ENCODE results near the gene ZNF292. TPM values are rescaled to one million over a fixed set of nuclear protein-coding genes. Genes with fewer than 3 reads are reported as not detected.

The ZNF292 gene
- total RNA-seq, 6 experiments from 2014 or later = 18.5 to 22.4 (median 19.0) TPM

DNA sequence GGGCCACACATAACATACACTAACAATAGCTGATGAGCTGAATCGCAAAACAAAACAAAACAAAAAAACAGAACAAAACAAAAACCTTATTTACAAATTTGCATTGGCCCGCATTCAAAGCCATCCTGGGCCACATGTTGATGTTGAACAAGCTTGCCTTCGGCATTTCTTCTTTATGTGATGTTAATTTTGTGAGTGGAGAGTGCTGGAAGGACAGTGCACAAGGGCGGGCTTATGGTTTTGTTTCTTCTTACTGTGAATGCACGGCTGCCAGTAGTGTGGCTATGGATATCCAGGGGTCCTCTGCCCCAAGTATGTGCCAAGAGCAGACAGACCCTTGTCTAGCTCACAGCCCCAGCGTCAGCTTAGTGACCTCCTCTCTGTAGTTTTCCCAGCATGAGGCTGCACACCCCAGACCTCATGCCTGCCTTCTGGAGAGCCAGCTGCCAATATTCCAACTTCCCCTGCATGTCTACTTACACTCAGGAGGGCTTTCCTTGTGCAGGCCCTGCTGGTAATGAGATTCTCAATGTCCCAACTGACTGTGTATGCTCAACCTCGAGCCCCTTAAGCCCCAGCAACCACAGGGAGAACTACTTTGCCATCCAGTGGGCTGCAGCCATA, 24.9 kb downstream of the ZNF292 start:
- TF ChIP-seq, protein P1, sequence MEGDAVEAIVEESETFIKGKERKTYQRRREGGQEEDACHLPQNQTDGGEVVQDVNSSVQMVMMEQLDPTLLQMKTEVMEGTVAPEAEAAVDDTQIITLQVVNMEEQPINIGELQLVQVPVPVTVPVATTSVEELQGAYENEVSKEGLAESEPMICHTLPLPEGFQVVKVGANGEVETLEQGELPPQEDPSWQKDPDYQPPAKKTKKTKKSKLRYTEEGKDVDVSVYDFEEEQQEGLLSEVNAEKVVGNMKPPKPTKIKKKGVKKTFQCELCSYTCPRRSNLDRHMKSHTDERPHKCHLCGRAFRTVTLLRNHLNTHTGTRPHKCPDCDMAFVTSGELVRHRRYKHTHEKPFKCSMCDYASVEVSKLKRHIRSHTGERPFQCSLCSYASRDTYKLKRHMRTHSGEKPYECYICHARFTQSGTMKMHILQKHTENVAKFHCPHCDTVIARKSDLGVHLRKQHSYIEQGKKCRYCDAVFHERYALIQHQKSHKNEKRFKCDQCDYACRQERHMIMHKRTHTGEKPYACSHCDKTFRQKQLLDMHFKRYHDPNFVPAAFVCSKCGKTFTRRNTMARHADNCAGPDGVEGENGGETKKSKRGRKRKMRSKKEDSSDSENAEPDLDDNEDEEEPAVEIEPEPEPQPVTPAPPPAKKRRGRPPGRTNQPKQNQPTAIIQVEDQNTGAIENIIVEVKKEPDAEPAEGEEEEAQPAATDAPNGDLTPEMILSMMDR (IDR thresholded peaks at IDR 0.05) = no peak
- no peaks in the 10 kb centered on the region; the same call in 1 of the 2 replicates for H3K27me3 Mint-ChIP-seq (ENCODE audit: insufficient read depth)
- no peaks in the 10 kb centered on the region for H3K9me3 Mint-ChIP-seq
- H3K4me1 Mint-ChIP-seq (ENCODE audit: low read depth) = peaks cover 21% of the 10 kb centered on the region; the same call in 1 of the 2 replicates
- H3K36me3 Mint-ChIP-seq (ENCODE audit: low read depth) = peaks cover 17% of the 10 kb centered on the region
- no peak for DNase-seq
- H3K27ac Mint-ChIP-seq = no peak overlapping the region
- no peak overlapping the region for H3K4me3 Mint-ChIP-seq

DNA sequence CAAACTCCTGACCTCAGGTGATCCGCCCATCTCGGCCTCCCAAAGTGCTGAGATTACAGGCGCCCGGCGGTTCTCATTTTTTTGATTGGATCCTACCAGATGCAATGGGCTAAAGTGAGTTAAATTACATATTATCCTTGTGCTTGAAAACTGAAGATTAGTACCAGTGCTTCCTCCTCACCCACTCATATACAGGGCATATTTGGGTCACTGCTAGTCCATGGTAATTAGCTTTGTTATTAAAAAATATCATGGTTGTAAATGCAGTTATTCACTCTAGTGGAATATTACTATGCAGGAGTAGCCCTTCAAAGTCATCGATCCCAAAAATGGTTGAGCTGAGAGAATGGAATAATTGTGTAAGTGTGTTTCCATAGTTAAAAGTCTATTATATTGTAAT, 26.5 kb downstream of the ZNF292 start:
- peaks cover 15% of the 10 kb centered on the region for H3K36me3 Mint-ChIP-seq (ENCODE audit: low read depth)
- no peaks in the 10 kb centered on the region; the same call in 1 of the 2 replicates for H3K27me3 Mint-ChIP-seq (ENCODE audit: insufficient read depth)
- H3K4me3 Mint-ChIP-seq = no peak overlapping the region
- no peaks in the 10 kb centered on the region for H3K9me3 Mint-ChIP-seq
- no peak overlapping the region for H3K27ac Mint-ChIP-seq
- peaks cover 10% of the 10 kb centered on the region; the same call in 1 of the 2 replicates for H3K4me1 Mint-ChIP-seq (ENCODE audit: low read depth)
- TF ChIP-seq, protein P1 (IDR thresholded peaks at IDR 0.05) = no peak
- DNase-seq = no peak

DNA sequence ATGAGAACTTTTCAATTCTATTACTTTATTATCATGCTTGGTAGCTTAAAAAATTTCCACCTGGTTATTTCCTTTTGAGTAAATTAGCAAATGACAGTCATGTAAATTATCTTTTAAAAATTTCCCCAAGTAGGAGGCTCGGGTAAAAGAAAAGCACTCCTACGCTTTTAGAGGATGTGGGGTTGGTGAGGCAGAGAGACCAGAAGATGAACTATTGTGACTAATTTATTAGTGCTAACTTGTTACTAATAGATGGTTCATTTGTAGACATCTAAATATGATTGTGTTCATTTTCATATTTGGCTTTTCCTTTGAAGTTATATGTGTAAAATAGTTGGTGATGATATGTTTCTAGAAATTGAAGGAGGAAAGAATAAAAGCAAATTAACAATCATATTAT, 27.0 kb downstream of the ZNF292 start:
- no peak overlapping the region for H3K27ac Mint-ChIP-seq
- peaks cover 15% of the 10 kb centered on the region for H3K36me3 Mint-ChIP-seq (ENCODE audit: low read depth)
- TF ChIP-seq, protein P1 (IDR thresholded peaks at IDR 0.05) = no peak
- no peaks in the 10 kb centered on the region for H3K9me3 Mint-ChIP-seq
- peaks cover 10% of the 10 kb centered on the region; the same call in 1 of the 2 replicates for H3K4me1 Mint-ChIP-seq (ENCODE audit: low read depth)
- no peaks in the 10 kb centered on the region; the same call in 1 of the 2 replicates for H3K27me3 Mint-ChIP-seq (ENCODE audit: insufficient read depth)
- DNase-seq = no peak
- no peak overlapping the region for H3K4me3 Mint-ChIP-seq

DNA sequence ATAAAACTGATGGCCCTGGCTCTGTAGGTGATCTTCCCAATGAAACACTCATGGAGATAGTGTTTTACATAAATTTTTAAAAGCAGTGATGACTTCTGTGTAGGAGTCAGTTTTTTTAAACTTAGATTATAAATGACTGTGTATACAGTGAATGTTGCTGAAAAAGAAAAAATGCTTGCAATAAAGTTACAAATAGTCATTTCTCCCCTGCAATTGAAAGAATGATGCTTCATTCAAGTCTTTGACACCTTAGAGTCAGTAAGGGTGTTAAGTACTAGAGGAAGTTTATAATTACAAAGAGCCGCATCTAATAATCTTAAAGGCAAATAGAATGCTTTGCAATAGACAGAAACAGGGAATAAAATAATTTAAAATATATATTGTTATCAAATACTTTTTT, 27.6 kb downstream of the ZNF292 start:
- H3K4me1 Mint-ChIP-seq (ENCODE audit: low read depth) = peaks cover 10% of the 10 kb centered on the region; the same call in 1 of the 2 replicates
- peaks cover 15% of the 10 kb centered on the region for H3K36me3 Mint-ChIP-seq (ENCODE audit: low read depth)
- TF ChIP-seq, protein P1 (IDR thresholded peaks at IDR 0.05) = no peak

DNA sequence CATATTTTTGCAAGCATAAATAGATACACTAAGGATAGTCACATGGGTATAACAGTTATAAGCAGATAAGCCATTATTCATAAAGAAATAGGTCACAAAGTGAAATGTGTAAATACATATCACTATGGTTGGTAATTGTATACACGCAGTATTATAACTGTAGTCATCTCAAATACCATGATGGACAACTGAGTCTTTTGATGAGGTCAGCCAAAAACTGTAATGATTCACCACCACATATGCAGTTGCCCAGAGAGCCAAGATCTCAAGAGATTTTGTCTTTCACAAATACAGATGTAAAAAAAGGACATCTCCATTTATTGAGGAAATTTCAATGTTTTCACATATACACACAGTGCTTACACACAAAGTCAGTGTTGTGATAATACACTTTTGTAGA, 28.3 kb downstream of the ZNF292 start:
- H3K27ac Mint-ChIP-seq = no peak overlapping the region
- no peaks in the 10 kb centered on the region for H3K27me3 Mint-ChIP-seq (ENCODE audit: insufficient read depth)
- no peaks in the 10 kb centered on the region for H3K9me3 Mint-ChIP-seq
- peaks cover 15% of the 10 kb centered on the region for H3K36me3 Mint-ChIP-seq (ENCODE audit: low read depth)
- peaks cover 10% of the 10 kb centered on the region; the same call in 1 of the 2 replicates for H3K4me1 Mint-ChIP-seq (ENCODE audit: low read depth)
- peak; percentile 12 for DNase-seq
- TF ChIP-seq, protein P1 (IDR thresholded peaks at IDR 0.05) = no peak
- no peak overlapping the region for H3K4me3 Mint-ChIP-seq

More for the DNA sequence above, 27.6 kb downstream of the ZNF292 start:
- Mint-ChIP-seq H3K27me3 (ENCODE audit: insufficient read depth) (no peaks in the 10 kb centered on the region; the same call in 1 of the 2 replicates), H3K9me3 (no peaks in the 10 kb centered on the region), H3K4me3 (no peak overlapping the region), H3K27ac (no peak overlapping the region)
- no peak for DNase-seq
